ENCODE data around the gene GNB1L. TPM values are rescaled to one million over a fixed set of nuclear protein-coding genes. Genes with fewer than 3 reads are reported as not detected.

GNB1L gene
- total and polyA plus RNA-seq, 9 of the 15 experiments (the other 6 are each of a cell fraction or from before 2014, with no cell fraction given) = 0.56 to 50.5 (median 10.2) TPM

DNA sequence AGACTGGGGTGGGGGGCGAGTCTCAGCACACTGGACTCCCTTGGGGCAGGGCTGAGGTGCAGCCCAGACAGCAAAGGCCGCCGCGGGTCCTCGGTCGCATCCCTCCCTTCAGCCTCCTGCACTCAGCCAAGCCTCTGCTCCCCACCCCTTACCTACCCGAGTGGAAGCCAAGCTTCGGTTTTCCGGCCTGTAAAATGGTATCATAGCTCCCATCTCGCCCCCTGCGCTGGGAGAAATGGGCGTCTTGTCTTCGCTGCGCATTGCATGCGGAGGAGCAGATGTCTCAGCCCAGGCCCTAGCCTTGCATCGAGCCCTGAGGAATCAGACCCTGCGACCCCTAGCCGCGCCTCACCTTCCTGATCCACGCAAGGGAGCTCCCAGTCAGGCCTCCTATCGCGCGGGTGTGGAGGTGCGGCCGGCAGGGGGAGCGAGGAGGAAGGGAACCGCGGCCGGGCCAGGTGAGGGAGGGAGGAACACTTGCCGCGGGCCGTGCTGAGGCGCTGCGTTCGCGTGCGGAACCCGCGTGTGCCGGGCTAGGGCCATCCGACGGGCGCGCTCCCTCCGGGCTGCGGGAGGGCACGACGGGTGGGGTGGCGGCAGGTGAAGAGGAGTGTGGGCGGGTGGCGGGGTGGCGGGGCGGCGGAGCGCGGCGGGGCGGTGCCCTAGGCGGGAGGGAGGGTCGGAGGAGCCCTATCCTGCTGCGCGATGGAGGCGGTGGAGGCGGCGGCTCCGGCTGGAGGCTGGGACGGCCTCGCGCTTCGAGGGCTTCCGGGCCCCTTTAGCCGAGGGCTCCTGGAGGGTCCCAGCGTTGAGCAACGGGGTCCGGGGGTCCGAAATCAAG is 98.2 kb downstream of the GNB1L start (continued):
- TF ChIP-seq SMARCA5 (IDR thresholded peaks at IDR 0.05) (peak; percentile 46; the same call in 1 of the 2 replicates), FOXA1 (IDR thresholded peaks at IDR 0.05; ENCODE audit: borderline replicate concordance) (no peak), U2AF1 (optimal IDR thresholded peaks at IDR 0.05; ENCODE audit: low read depth, low read length) (no peak), SREBF2 (CRISPR knock-in tag; IDR thresholded peaks at IDR 0.05) (no peak), ZNF57 (CRISPR knock-in tag; IDR thresholded peaks at IDR 0.05) (no peak), U2AF2 (optimal IDR thresholded peaks at IDR 0.05; ENCODE audit: low read depth, low read length) (no peak), ZNF347 (CRISPR knock-in tag; IDR thresholded peaks at IDR 0.05; ENCODE audit: low read depth) (no peak), KDM5B (IDR thresholded peaks at IDR 0.05; ENCODE audit: insufficient replicate concordance, low read depth, low read length) (no peak), ZNF197 (CRISPR knock-in tag; IDR thresholded peaks at IDR 0.05; ENCODE audit: low read depth) (no peak), NCOA4 (IDR thresholded peaks at IDR 0.05; ENCODE audit: partially characterized antibody) (no peak), NR1H2 (CRISPR knock-in tag; IDR thresholded peaks at IDR 0.05) (no peak), SRSF7 (optimal IDR thresholded peaks at IDR 0.05; ENCODE audit: low read depth, low read length) (no peak), PPARD (CRISPR knock-in tag; IDR thresholded peaks at IDR 0.05) (no peak), SMC3 (conservative IDR thresholded peaks at IDR 0.05; ENCODE audit: insufficient read depth, low read depth, low read length) (peak; percentile 99), CXXC5 (CRISPR knock-in tag; IDR thresholded peaks at IDR 0.05) (peak; percentile 98)
- TF ChIP-seq, protein P1, sequence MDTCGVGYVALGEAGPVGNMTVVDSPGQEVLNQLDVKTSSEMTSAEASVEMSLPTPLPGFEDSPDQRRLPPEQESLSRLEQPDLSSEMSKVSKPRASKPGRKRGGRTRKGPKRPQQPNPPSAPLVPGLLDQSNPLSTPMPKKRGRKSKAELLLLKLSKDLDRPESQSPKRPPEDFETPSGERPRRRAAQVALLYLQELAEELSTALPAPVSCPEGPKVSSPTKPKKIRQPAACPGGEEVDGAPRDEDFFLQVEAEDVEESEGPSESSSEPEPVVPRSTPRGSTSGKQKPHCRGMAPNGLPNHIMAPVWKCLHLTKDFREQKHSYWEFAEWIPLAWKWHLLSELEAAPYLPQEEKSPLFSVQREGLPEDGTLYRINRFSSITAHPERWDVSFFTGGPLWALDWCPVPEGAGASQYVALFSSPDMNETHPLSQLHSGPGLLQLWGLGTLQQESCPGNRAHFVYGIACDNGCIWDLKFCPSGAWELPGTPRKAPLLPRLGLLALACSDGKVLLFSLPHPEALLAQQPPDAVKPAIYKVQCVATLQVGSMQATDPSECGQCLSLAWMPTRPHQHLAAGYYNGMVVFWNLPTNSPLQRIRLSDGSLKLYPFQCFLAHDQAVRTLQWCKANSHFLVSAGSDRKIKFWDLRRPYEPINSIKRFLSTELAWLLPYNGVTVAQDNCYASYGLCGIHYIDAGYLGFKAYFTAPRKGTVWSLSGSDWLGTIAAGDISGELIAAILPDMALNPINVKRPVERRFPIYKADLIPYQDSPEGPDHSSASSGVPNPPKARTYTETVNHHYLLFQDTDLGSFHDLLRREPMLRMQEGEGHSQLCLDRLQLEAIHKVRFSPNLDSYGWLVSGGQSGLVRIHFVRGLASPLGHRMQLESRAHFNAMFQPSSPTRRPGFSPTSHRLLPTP (IDR thresholded peaks at IDR 0.05; ENCODE audit: borderline replicate concordance, extremely low read depth, insufficient read length) = no peak
- TF ChIP-seq, protein P2, sequence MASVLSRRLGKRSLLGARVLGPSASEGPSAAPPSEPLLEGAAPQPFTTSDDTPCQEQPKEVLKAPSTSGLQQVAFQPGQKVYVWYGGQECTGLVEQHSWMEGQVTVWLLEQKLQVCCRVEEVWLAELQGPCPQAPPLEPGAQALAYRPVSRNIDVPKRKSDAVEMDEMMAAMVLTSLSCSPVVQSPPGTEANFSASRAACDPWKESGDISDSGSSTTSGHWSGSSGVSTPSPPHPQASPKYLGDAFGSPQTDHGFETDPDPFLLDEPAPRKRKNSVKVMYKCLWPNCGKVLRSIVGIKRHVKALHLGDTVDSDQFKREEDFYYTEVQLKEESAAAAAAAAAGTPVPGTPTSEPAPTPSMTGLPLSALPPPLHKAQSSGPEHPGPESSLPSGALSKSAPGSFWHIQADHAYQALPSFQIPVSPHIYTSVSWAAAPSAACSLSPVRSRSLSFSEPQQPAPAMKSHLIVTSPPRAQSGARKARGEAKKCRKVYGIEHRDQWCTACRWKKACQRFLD (CRISPR knock-in tag; IDR thresholded peaks at IDR 0.05) = 0 out of 2 replicates have a peak, but pooled peaks have one; percentile 24
- TF ChIP-seq, protein P3, sequence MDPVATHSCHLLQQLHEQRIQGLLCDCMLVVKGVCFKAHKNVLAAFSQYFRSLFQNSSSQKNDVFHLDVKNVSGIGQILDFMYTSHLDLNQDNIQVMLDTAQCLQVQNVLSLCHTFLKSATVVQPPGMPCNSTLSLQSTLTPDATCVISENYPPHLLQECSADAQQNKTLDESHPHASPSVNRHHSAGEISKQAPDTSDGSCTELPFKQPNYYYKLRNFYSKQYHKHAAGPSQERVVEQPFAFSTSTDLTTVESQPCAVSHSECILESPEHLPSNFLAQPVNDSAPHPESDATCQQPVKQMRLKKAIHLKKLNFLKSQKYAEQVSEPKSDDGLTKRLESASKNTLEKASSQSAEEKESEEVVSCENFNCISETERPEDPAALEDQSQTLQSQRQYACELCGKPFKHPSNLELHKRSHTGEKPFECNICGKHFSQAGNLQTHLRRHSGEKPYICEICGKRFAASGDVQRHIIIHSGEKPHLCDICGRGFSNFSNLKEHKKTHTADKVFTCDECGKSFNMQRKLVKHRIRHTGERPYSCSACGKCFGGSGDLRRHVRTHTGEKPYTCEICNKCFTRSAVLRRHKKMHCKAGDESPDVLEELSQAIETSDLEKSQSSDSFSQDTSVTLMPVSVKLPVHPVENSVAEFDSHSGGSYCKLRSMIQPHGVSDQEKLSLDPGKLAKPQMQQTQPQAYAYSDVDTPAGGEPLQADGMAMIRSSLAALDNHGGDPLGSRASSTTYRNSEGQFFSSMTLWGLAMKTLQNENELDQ (CRISPR knock-in tag; IDR thresholded peaks at IDR 0.05; ENCODE audit: borderline replicate concordance) = no peak
- TF ChIP-seq, protein P4, sequence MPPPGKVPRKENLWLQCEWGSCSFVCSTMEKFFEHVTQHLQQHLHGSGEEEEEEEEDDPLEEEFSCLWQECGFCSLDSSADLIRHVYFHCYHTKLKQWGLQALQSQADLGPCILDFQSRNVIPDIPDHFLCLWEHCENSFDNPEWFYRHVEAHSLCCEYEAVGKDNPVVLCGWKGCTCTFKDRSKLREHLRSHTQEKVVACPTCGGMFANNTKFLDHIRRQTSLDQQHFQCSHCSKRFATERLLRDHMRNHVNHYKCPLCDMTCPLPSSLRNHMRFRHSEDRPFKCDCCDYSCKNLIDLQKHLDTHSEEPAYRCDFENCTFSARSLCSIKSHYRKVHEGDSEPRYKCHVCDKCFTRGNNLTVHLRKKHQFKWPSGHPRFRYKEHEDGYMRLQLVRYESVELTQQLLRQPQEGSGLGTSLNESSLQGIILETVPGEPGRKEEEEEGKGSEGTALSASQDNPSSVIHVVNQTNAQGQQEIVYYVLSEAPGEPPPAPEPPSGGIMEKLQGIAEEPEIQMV (tag; conservative IDR thresholded peaks at IDR 0.05; ENCODE audit: low read depth) = no peak
